CD4-positive, alpha-beta T cell (primary cell): ENCODE measurements around the gene LMOD1. TPM values are rescaled to one million over a fixed set of nuclear protein-coding genes. Genes with fewer than 3 reads are reported as not detected.
"Not testable (repeated sequence)": the region's sequence is repeated elsewhere in the genome, so short reads cannot be mapped to it uniquely, and the experiment has no call there.

Experiments used
- ATAC-seq: fragments of 200-7000 bp; cut with Tn5 transposase; one replicate; pipeline ENCODE4 v1.10.0; 2022; ENCODE audit warnings: mild to moderate bottlenecking; ENCODE audit not compliant: poor library complexity
- CTCF ChIA-PET: fragments of 350-600 bp; sonication (Branson Sonifier 250); formaldehyde crosslinking; loops from one replicate; lab custom pipeline; 2021; ENCODE audit warnings: antibody characterized with exemption, inconsistent platforms; lab: Charles Lee
- POLR2A ChIA-PET: fragments of 350-600 bp; sonication (Branson Sonifier 250); formaldehyde crosslinking; loops from one replicate; lab custom pipeline; 2021; ENCODE audit warnings: antibody characterized with exemption, inconsistent platforms; lab: Charles Lee
- DNase-seq, 14 experiments: peaks; one replicate each; pipeline ENCODE4 v3.0.0-alpha.2; 2013 to 2020; ENCODE audit warnings: mixed read lengths in 2 of 14
- H3K27ac ChIP-seq, 2 donors: one replicate each; pipeline versions ENCODE4 v1.5.1 to v1.7.0; 2013; ENCODE audit warnings: low read length in 2 of 2, low read depth in 1 of 2, mild to moderate bottlenecking in 1 of 2
- H3K27me3 ChIP-seq, 2 experiments: 1 replicate in 1 of 2; 2 replicates in 1 of 2; pipeline versions ENCODE4 v1.6.1 to v1.7.0; 2013; ENCODE audit warnings: low read length in 2 of 2, control low read depth in 1 of 2, mild to moderate bottlenecking in 1 of 2, moderate library complexity in 1 of 2; ENCODE audit not compliant: insufficient read depth in 2 of 2, control insufficient read depth in 1 of 2
- H3K36me3 ChIP-seq: one replicate; pipeline ENCODE4 v1.6.1; 2013; ENCODE audit warnings: low read length, control low read depth; ENCODE audit not compliant: insufficient read depth
- H3K4me1 ChIP-seq: one replicate; pipeline ENCODE4 v1.6.1; 2013; ENCODE audit warnings: low read length, control low read depth; ENCODE audit not compliant: insufficient read depth
- H3K4me3 ChIP-seq: one replicate; pipeline ENCODE4 v1.5.1; 2013; ENCODE audit warnings: mild to moderate bottlenecking, low read length, moderate library complexity
- H3K9me3 ChIP-seq, 2 experiments: 1 replicate in 1 of 2; 2 replicates in 1 of 2; pipeline versions ENCODE4 v1.6.1 to v1.7.0; 2013; ENCODE audit warnings: low read length in 2 of 2, mild to moderate bottlenecking in 2 of 2, control low read depth in 1 of 2, moderate library complexity in 1 of 2; ENCODE audit not compliant: control insufficient read depth in 1 of 2, insufficient read depth in 1 of 2
- H3K27ac Mint-ChIP-seq: one replicate; pipeline ENCODE4 v1.8.0; 2020; ENCODE audit warnings: mixed read lengths
- H3K27me3 Mint-ChIP-seq: one replicate; pipeline ENCODE4 v1.8.0; 2021; ENCODE audit warnings: mixed read lengths
- H3K36me3 Mint-ChIP-seq: one replicate; pipeline ENCODE4 v1.8.0; 2021; ENCODE audit warnings: low read depth, mixed read lengths
- H3K4me1 Mint-ChIP-seq: one replicate; pipeline ENCODE4 v1.8.0; 2021; ENCODE audit warnings: low read depth, mixed read lengths
- H3K4me3 Mint-ChIP-seq: one replicate; pipeline ENCODE4 v1.8.0; 2020; ENCODE audit warnings: mild to moderate bottlenecking, mixed read lengths
- H3K9me3 Mint-ChIP-seq: one replicate; pipeline ENCODE4 v1.8.0; 2020; ENCODE audit warnings: mixed read lengths
- intact Hi-C, 2 experiments: fragments of 100-400 bp; cut with DNase I in 1 of 2; cut with micrococcal nuclease in 1 of 2; formaldehyde crosslinking; loops; one replicate each; pipeline versions ENCODE4 v1.15.1 to v1.9.0; 2023 to 2025; cut with DNase I, micrococcal nuclease
- total RNA-seq, 174 experiments: library from RNA in 2 of 174; stranded (reverse) in 2 of 174; gene quantifications; one replicate each; pipeline ENCODE4 v1.2.3 and lab custom pipeline; 2021 to 2026
- TF ChIP-seq, protein P1 (sequence below): fragments of 200-600 bp; IDR thresholded peaks from one replicate; pipeline ENCODE4 v1.8.0; 2022; ENCODE audit warnings: antibody characterized with exemption, mild to moderate bottlenecking

The LMOD1 gene
- total RNA-seq, 2 experiments from 2014 or later, result not detected

DNA sequence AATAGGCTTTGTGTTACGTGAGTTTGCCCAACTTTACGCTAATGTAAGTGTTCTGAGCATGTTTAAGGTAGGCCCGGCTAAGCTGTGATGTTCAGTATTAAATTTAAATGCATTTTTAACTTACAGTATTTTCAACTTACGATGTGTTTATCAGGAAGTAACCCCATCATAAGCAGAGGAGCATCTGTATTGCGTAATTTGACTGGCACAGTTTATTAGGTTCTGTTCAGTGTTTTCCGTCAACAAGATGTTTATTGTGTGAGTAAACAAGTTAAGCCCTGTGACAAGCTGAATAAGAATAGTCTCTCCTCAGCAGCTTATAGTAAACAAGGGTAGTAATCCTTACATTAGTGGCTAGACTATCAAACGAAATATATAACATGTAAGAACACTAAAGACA lies 84.9 kb downstream of the LMOD1 start:
- intact Hi-C loops, result no loop called here
- Histone ChIP-seq H3K9me3 (no peaks in the 10 kb centered on the region), H3K36me3 (peaks cover 75% of the 10 kb centered on the region), H3K4me3 (no peak overlapping the region), H3K27ac (no peak overlapping the region), H3K27me3 (no peaks in the 10 kb centered on the region), H3K4me1 (no peaks in the 10 kb centered on the region)
- ChIA-PET CTCF (no interaction called here), POLR2A (no interaction called here)
- Mint-ChIP-seq H3K27me3 (no peaks in the 10 kb centered on the region), H3K4me1 (no peaks in the 10 kb centered on the region), H3K36me3 (peaks cover 86% of the 10 kb centered on the region), H3K27ac (no peak overlapping the region), H3K9me3 (no peaks in the 10 kb centered on the region), H3K4me3 (no peak overlapping the region)
- no peak for ATAC-seq
- TF ChIP-seq, protein P1, sequence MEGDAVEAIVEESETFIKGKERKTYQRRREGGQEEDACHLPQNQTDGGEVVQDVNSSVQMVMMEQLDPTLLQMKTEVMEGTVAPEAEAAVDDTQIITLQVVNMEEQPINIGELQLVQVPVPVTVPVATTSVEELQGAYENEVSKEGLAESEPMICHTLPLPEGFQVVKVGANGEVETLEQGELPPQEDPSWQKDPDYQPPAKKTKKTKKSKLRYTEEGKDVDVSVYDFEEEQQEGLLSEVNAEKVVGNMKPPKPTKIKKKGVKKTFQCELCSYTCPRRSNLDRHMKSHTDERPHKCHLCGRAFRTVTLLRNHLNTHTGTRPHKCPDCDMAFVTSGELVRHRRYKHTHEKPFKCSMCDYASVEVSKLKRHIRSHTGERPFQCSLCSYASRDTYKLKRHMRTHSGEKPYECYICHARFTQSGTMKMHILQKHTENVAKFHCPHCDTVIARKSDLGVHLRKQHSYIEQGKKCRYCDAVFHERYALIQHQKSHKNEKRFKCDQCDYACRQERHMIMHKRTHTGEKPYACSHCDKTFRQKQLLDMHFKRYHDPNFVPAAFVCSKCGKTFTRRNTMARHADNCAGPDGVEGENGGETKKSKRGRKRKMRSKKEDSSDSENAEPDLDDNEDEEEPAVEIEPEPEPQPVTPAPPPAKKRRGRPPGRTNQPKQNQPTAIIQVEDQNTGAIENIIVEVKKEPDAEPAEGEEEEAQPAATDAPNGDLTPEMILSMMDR, result no peak
- DNase-seq, result no peak

DNA sequence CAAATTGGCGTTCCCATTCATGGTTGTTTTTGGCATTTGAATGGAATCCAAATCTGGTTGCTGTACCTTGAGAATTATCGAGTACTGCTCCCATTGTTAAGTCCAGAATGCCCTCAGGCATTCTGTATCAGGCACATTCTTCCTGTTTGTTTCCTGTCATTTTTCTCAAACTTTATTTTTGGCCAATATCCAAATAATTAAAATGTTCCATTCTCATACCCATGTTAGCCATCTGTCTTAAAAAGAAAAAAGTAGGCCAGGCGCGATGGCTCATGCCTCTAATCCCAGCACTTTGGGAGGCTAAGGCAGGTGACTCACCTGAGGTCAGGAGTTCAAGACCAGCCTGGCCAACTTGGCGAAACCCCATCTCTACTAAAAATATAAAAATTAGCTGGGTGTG lies 86.9 kb downstream of the LMOD1 start:
- Mint-ChIP-seq H3K36me3 (peaks cover 91% of the 10 kb centered on the region), H3K4me1 (no peaks in the 10 kb centered on the region), H3K9me3 (no peaks in the 10 kb centered on the region), H3K27ac (no peak overlapping the region), H3K4me3 (no peak overlapping the region), H3K27me3 (no peaks in the 10 kb centered on the region)
- Histone ChIP-seq H3K27me3 (no peaks in the 10 kb centered on the region), H3K4me1 (no peaks in the 10 kb centered on the region), H3K36me3 (peaks cover 81% of the 10 kb centered on the region), H3K4me3 (no peak overlapping the region), H3K27ac (no peak overlapping the region), H3K9me3 (no peaks in the 10 kb centered on the region)
- ATAC-seq (no peak), DNase-seq (no peak)
- TF ChIP-seq, protein P1, result no peak
- ChIA-PET CTCF (no interaction called here), POLR2A (no interaction called here)
- intact Hi-C loops, result no loop called here

DNA sequence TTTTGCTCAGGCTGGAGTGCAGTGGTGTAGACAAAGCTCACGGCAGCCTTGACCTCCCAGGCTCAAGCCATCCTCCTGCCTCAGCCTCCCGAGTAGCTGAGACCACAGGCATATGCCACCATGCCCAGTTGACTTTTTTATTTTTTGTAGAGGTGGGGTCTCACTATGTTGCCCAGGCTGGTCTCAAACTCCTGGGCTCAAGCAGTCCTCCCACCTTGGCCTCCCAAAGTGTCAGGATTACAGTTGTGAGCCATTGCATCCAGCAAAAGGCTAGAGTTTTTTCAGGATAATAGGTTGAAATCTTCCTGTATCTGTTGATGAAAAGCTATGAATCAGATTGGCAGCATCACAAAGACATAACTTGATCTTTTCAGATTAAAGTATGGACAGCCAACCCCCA lies 89.6 kb downstream of the LMOD1 start:
- H3K27me3 Mint-ChIP-seq, H3K4me3 ChIP-seq, POLR2A ChIA-PET, H3K4me1 ChIP-seq, H3K4me1 Mint-ChIP-seq, H3K4me3 Mint-ChIP-seq, ATAC-seq, H3K27ac Mint-ChIP-seq, intact Hi-C loops, H3K9me3 Mint-ChIP-seq, DNase-seq, H3K27ac ChIP-seq, H3K9me3 ChIP-seq, H3K27me3 ChIP-seq: not testable (repeated sequence)
- H3K36me3 Mint-ChIP-seq, result peaks cover 89% of the 10 kb centered on the region
- H3K36me3 ChIP-seq, result peaks cover 90% of the 10 kb centered on the region
- CTCF ChIA-PET, result interaction anchor here (0.9 to 1.1 kb wide), 2 partner anchors 39 to 143 kb away, joined by 3 read pairs; no protein-coding TSS in a partner anchor

DNA sequence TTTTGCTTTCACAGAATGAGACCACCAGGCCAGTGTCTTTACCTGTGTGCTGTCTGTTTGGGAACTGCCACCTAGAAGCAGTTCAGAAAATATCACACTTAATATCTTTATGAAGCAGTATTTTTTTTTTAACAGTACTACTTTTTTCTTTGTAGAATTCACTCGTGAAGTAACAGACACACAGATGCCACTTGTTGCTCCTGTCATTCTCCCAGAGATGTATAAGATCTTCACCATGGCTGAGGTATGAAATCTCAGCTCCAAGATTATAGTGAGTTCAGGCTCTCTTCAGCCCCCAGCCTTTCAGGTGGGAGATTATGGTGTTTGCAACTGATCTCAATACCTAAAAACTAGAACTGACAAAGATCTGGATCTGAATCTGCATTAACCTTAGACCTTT lies 94.4 kb downstream of the LMOD1 start:
- Histone ChIP-seq H3K27me3 (no peaks in the 10 kb centered on the region), H3K36me3 (peaks cover 92% of the 10 kb centered on the region), H3K27ac (no peak overlapping the region), H3K4me1 (no peaks in the 10 kb centered on the region), H3K4me3 (no peak overlapping the region), H3K9me3 (no peaks in the 10 kb centered on the region)
- ATAC-seq (no peak), DNase-seq (no peak)
- ChIA-PET CTCF (no interaction called here), POLR2A (no interaction called here)
- Mint-ChIP-seq H3K4me3 (no peak overlapping the region), H3K9me3 (no peaks in the 10 kb centered on the region), H3K4me1 (peaks cover 5% of the 10 kb centered on the region), H3K36me3 (peaks cover 87% of the 10 kb centered on the region), H3K27ac (no peak overlapping the region), H3K27me3 (no peaks in the 10 kb centered on the region)
- TF ChIP-seq, protein P1, result no peak
- intact Hi-C loops, result no loop called here
